Measurements from ENCODE around the gene MEPCE.

- TF ChIP-seq POLR2A (IDR thresholded peaks at IDR 0.05) (no peak), POLR2AphosphoS5 (IDR thresholded peaks at IDR 0.05) (no peak)
Observed at GRCh38 chr7:100482728-100483089, 53.1 kb downstream of the MEPCE start.

All from stomach (tissue), 4 donors.